Natural killer cell treated with Interleukin-12 subunit alpha and Interleukin-12 subunit beta and Interleukin-15 and Interleukin-18, amount 100 ng/mL, for 72 hours (primary cell): ENCODE data around the gene BCAR3. TPM values are rescaled to one million over a fixed set of nuclear protein-coding genes. Genes with fewer than 3 reads are reported as not detected.
"Not testable (repeated sequence)": the region's sequence is repeated elsewhere in the genome, so short reads cannot be mapped to it uniquely, and the experiment has no call there.

Experiments used
- ATAC-seq, 2 donors: fragments of 150-1000 bp; cut with Tn5 transposase in 1 of 2; sonication (Bioruptor Pico), chemical (Tn5 transposase) in 1 of 2; 2 replicates each; pipeline ENCODE4 v1.10.0; 2021
- DNase-seq: peaks from one replicate; pipeline ENCODE4 v3.0.0; 2022; ENCODE audit warnings: low spot score
- H3K27ac Mint-ChIP-seq, 2 donors: 1 replicate in 1 of 2; 2 replicates in 1 of 2; pipeline ENCODE4 v1.8.0; 2022; ENCODE audit warnings: mixed read lengths in 2 of 2, mild to moderate bottlenecking in 1 of 2, moderate library complexity in 1 of 2
- H3K27me3 Mint-ChIP-seq, 2 donors: 1 replicate in 1 of 2; 2 replicates in 1 of 2; pipeline ENCODE4 v1.8.0; 2022; ENCODE audit warnings: mixed read lengths in 2 of 2
- H3K36me3 Mint-ChIP-seq: one replicate; pipeline ENCODE4 v1.8.0; 2022; ENCODE audit warnings: mixed read lengths
- H3K4me1 Mint-ChIP-seq, 2 donors: 1 replicate in 1 of 2; 2 replicates in 1 of 2; pipeline ENCODE4 v1.8.0; 2022; ENCODE audit warnings: low read depth in 2 of 2, mixed read lengths in 2 of 2, mild to moderate bottlenecking in 1 of 2
- H3K4me3 Mint-ChIP-seq: one replicate; pipeline ENCODE4 v1.8.0; 2022; ENCODE audit warnings: mixed read lengths
- H3K9me3 Mint-ChIP-seq: 2 replicates; pipeline ENCODE4 v1.8.0; 2022; ENCODE audit warnings: mixed read lengths
- total RNA-seq, 2 donors: library from RNA; stranded (reverse); gene quantifications; one replicate each; pipeline ENCODE4 v1.2.3, GENCODE V29; 2022

The BCAR3 gene
- total RNA-seq, 2 donors from 2014 or later = 10.8 to 30.8 TPM

DNA sequence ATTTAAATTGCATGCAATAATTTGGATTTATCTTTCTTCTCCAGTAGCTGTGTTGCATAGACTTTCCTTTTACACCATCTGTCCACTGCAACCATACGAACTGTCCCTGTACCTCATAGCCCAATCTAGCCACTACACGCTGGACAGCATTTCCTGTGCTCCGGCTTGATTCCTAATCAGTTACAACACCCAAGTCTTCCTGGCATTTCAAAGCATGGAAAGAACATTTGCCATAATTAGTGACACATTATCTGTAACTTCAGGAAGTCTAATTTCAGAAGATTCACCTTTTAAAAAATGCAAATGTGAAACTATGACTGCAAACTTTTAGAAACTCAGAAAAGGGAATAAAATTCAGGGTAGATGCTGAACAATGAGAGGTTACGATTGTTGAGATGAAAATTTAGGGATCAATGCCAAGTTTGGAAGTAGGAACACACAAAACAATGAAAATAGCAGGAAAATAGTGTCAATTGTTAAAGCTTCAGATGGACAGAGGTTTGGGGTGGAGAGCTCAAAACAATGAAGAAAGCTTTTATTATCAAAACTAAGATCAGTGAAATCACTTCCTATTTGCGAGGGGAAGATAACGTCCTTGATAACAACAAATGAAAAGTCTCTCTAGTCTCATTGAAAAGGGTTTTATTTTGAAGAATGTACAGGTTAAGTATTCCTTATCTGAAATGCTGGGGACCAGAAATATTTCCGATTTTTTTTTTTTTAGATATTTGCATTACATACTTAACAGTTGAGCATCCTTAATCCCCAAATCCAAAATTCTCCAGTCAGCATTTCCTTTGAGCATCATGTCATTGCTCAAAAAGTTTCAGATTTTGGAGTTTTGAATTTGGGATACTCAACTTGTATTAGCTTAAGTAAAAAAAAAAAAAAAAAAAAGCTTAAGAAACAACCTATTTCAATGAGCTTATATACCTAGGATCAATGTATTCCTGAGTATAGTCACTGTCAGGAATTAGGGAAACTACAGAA, 126.5 kb downstream of the BCAR3 start:
- DNase-seq (no peak), ATAC-seq (no peak)
- Mint-ChIP-seq H3K27ac (no peak overlapping the region), H3K9me3 (no peaks in the 10 kb centered on the region), H3K4me1 (peaks cover 3 to 15% of the 10 kb centered on the region in 2 donors), H3K36me3 (no peaks in the 10 kb centered on the region), H3K27me3 (peaks cover 12 to 26% of the 10 kb centered on the region in 2 donors), H3K4me3 (peak overlapping the region; percentile 8)

DNA sequence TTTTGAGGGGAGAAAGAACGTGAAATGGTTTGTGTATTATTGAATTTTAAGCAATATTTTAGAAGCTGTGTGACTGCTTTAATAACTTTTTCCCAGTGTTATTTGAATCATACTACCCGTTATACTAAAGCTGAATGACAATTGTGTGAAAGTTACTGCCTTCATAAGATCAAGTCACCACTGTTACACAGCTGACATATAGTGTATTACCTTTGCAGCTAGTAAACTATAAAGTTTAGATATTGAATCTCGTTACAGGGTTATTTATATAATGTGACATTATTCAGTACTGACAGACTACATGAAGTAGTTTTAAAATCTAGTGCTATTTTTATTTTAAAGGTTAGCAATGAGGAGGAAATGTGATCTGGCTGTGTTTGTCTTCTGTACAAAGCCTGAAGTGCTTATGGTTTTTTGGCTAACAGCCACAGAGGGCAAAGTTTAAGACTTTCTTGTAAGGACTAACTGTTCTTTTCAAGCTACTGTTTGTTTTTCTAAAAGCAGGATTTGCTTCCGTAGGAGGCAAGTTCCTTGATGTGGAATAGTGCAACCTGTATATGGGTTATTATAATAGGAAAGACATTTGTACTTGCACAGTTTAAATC, 127.6 kb downstream of the BCAR3 start:
- not testable (repeated sequence) for H3K9me3 Mint-ChIP-seq, ATAC-seq, H3K27ac Mint-ChIP-seq, H3K4me3 Mint-ChIP-seq, H3K36me3 Mint-ChIP-seq, DNase-seq
- Mint-ChIP-seq H3K27me3 (peaks cover 12 to 26% of the 10 kb centered on the region in 2 donors), H3K4me1 (peaks cover 3 to 15% of the 10 kb centered on the region in 2 donors)

DNA sequence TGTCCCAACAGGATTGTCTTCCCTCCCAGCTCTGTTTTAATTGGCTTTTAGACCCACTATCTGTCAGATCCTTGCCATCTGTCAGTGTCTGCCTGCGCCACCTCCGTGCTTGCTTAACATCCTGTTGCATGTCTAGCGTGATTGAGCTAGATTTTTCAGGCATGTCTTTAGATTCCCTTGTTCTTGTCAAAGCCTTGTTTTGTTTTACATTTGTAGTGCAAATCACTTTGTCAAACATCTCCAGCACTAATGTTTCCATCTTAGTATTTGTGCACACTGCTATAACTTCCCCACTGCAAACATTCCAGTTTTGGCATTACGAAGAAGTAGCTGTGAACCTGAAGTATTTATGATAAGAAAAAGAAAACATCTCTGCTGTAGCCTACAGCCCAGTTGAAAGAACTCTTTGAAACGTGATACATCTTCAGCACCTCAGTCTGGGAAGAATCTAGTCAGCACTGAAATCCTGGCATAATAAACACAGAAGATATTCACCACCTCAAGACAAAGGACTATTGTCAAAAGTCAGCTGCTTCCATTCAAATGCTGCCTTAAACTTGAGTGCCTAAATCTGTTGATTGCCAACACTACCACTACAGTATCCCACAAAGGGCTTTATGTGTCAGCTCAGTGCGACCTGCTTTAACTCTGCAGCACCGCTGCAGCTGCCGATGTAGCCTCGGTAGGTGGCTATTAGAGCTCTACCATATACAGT, 128.7 kb downstream of the BCAR3 start:
- DNase-seq (no peak), ATAC-seq (no peak)
- Mint-ChIP-seq H3K9me3 (no peaks in the 10 kb centered on the region), H3K4me1 (peaks cover 3 to 11% of the 10 kb centered on the region in 2 donors), H3K4me3 (no peak overlapping the region), H3K27ac (no peak overlapping the region), H3K36me3 (no peaks in the 10 kb centered on the region), H3K27me3 (peaks cover 12 to 26% of the 10 kb centered on the region in 2 donors)

DNA sequence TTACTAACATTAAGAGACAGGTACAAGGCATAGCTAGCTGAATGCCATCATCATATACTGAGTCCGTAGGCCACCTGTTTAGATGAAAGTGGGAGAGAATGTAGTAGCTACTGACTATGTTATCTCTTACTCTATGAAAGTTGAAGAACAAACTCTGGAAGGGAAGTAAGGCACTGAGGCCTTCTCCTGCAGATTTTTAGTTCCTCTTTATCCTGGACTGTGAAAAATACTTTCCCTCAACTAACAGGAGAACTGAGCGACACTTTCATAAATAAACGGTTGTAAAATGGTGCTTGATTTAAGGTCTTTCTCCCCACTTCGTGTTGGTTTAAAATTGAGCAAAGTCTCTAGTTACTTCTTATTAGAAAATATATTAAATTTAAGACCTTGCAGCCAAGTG, 131.8 kb downstream of the BCAR3 start:
- ATAC-seq (no peak), DNase-seq (no peak)
- H3K27ac Mint-ChIP-seq = no peak overlapping the region
- H3K4me1 Mint-ChIP-seq = peaks cover 3 to 9% of the 10 kb centered on the region in 2 donors
- H3K9me3 Mint-ChIP-seq = no peaks in the 10 kb centered on the region
- peaks cover 15 to 34% of the 10 kb centered on the region in 2 donors for H3K27me3 Mint-ChIP-seq
- H3K4me3 Mint-ChIP-seq = no peak overlapping the region
- no peaks in the 10 kb centered on the region for H3K36me3 Mint-ChIP-seq

DNA sequence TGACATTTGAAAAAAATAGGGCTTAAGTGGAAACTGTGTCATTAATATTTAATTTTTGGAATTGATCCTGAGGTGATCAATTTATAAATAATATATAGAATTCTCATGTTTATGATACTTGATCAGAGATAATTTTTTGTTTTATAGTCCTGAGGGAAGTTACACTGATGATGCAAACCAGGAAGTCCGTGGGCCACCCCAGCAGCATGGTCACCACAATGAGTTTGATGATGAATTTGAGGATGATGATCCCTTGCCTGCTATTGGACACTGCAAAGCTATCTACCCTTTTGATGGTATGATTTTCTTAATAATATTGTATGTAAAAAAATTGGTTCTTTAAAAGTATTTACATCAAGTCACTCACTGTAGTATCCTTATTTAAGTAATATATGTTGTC, 132.5 kb downstream of the BCAR3 start:
- no peaks in the 10 kb centered on the region for H3K36me3 Mint-ChIP-seq
- no peak overlapping the region for H3K27ac Mint-ChIP-seq
- H3K9me3 Mint-ChIP-seq = no peaks in the 10 kb centered on the region
- DNase-seq = no peak
- no peak for ATAC-seq
- peaks cover 3 to 9% of the 10 kb centered on the region in 2 donors for H3K4me1 Mint-ChIP-seq
- H3K27me3 Mint-ChIP-seq = peaks cover 15 to 31% of the 10 kb centered on the region in 2 donors
- no peak overlapping the region for H3K4me3 Mint-ChIP-seq

DNA sequence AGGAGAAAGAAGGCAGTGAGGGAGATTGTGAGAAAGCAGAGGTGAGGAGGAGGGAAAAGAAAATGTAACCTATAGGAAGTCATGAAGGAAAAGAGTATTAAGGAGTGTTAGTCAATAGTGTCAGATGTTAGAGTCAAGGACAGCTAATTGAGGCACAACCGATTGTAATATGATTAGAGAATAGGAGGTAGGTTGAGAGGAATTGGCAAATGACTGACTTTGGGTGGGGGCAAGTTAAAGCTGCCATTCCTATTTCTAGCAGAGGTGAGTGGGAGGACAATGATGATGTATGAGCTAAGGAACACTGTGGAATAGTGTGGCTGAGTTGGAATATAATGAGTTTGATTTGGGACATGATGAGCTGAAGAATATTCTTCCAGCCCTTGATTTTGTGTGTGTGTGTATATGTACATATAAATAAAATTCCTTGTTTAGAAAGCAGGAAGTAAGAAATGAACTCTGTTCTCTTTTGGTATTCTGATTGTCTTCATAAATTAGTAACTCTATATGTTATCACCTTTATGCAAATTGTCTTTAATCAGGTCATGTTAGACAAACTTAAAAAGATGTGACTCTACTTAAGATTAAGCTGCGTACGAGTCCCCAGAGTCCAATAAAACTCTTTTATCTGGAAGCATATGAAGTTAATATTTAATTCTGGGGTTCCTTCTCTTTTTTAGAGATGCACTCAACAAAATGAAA, 135.3 kb downstream of the BCAR3 start:
- Mint-ChIP-seq H3K4me3 (no peak overlapping the region), H3K27me3 (peaks cover 8 to 15% of the 10 kb centered on the region in 2 donors), H3K36me3 (no peaks in the 10 kb centered on the region), H3K4me1 (no peaks in the 10 kb centered on the region), H3K27ac (no peak overlapping the region), H3K9me3 (no peaks in the 10 kb centered on the region)
- DNase-seq (no peak), ATAC-seq (no peak)

DNA sequence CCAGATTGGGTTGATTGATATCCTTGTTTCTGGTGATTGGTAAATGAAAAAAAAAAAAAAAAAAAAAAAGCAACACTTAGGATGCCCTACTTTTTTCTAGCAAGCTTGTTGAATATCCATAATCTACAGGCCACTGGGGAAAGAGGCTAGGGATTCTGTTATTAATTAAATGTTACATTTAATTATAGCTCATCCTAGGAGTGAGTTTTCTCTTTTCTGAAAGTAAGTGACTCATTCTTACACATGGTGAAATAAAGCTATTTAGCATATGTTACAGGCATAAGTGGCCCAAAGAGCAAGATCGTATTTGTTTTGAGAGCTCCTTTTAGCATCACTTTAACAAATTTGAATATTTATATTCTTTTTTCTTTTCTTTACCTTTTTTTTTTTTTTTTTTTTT, 139.2 kb downstream of the BCAR3 start:
- DNase-seq (no peak), ATAC-seq (no peak)
- Mint-ChIP-seq H3K27ac (no peak overlapping the region), H3K36me3 (no peaks in the 10 kb centered on the region), H3K4me1 (no peaks in the 10 kb centered on the region), H3K27me3 (peaks cover 10 to 24% of the 10 kb centered on the region in 2 donors), H3K4me3 (no peak overlapping the region), H3K9me3 (no peaks in the 10 kb centered on the region)

DNA sequence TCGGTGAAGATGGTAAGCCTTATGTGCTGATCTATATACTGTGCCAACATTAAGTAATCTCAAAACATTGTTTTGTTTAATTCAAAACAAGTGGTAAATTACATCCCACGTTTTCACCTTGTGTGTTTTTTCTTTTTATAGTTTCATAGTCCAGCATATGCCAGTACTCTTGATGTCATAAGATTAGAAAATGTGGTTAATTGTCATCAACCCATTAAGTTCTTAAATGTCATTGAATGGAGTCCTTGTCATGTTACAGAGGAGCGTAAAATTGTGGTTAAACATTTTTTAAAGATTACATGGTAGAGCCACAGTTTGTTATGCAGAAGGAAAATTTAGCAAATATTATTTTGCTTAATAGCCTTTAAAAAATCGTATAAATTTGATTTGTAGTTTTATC, 140.6 kb downstream of the BCAR3 start:
- ATAC-seq = no peak
- no peak overlapping the region for H3K4me3 Mint-ChIP-seq
- H3K36me3 Mint-ChIP-seq = no peaks in the 10 kb centered on the region
- H3K27ac Mint-ChIP-seq = no peak overlapping the region
- H3K27me3 Mint-ChIP-seq = peaks cover 11 to 23% of the 10 kb centered on the region in 2 donors
- DNase-seq = no peak
- H3K4me1 Mint-ChIP-seq = no peaks in the 10 kb centered on the region
- H3K9me3 Mint-ChIP-seq = no peaks in the 10 kb centered on the region

DNA sequence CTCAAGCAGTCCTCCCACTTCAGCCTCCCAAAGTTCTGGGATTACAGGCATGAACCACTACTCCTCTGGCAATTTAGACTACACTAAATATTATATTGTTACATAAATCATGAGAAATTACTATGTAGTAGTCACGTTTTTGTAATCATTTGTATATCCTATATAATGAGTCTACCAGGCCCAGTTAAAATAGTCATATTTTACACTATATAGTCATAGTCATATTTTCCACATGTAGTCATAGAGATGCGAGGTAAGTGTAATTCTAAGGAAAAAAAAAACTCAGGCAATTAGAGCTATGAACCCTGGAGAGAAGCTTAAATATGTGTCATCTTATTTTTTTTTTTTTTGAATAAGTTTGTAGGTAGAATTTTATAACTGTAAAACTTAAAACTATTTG, 143.7 kb downstream of the BCAR3 start:
- no peak overlapping the region for H3K27ac Mint-ChIP-seq
- no peaks in the 10 kb centered on the region for H3K9me3 Mint-ChIP-seq
- H3K4me3 Mint-ChIP-seq = no peak overlapping the region
- ATAC-seq (no peak), DNase-seq (no peak)
- H3K4me1 Mint-ChIP-seq = no peaks in the 10 kb centered on the region
- no peaks in the 10 kb centered on the region for H3K36me3 Mint-ChIP-seq
- peaks cover 14 to 31% of the 10 kb centered on the region in 2 donors for H3K27me3 Mint-ChIP-seq

DNA sequence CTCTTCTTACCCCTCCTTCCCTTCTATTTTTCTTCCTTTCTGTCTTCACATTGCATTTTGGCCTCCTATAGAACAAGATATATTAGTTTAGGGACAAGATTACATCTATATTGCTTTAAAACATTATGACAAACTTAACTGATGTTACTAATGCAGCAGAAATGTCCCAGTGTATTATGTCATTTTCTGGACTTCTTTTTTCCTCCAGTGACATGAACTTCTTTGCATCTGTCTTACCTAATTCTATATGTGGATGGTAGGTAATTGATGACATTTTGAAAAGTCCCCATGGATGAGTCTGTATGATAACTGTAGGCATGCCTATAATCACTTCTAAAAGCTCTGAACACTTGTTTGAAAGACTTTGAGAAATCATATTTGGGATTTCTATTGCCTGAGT, 144.2 kb downstream of the BCAR3 start:
- no peaks in the 10 kb centered on the region for H3K4me1 Mint-ChIP-seq
- no peak overlapping the region for H3K27ac Mint-ChIP-seq
- no peaks in the 10 kb centered on the region for H3K36me3 Mint-ChIP-seq
- ATAC-seq = no peak
- no peak overlapping the region for H3K4me3 Mint-ChIP-seq
- H3K9me3 Mint-ChIP-seq = no peaks in the 10 kb centered on the region
- H3K27me3 Mint-ChIP-seq = peaks cover 14 to 35% of the 10 kb centered on the region in 2 donors
- DNase-seq = no peak

DNA sequence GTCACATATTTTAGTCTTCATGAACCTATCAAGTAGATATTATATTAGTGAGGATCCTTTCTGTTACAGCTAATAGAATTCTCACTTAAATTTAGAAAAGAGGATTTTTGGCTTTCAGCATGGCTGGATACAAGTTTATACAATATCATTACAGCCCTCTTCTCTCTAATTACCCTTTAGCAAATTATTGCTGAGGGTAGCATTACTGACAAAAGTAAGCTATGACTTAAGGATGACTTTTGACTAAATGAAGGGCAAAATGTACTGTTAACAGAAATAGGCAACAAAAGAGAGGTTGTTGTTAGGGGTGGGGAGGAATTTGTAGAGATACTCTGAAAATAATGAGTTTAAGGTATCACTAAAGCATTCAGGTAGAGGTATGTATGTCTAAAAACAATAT, 148.0 kb downstream of the BCAR3 start:
- Mint-ChIP-seq H3K36me3 (no peaks in the 10 kb centered on the region), H3K27me3 (peaks cover 10 to 43% of the 10 kb centered on the region in 2 donors), H3K4me1 (no peaks in the 10 kb centered on the region), H3K27ac (no peak overlapping the region), H3K9me3 (no peaks in the 10 kb centered on the region), H3K4me3 (no peak overlapping the region)
- DNase-seq (no peak), ATAC-seq (no peak)

DNA sequence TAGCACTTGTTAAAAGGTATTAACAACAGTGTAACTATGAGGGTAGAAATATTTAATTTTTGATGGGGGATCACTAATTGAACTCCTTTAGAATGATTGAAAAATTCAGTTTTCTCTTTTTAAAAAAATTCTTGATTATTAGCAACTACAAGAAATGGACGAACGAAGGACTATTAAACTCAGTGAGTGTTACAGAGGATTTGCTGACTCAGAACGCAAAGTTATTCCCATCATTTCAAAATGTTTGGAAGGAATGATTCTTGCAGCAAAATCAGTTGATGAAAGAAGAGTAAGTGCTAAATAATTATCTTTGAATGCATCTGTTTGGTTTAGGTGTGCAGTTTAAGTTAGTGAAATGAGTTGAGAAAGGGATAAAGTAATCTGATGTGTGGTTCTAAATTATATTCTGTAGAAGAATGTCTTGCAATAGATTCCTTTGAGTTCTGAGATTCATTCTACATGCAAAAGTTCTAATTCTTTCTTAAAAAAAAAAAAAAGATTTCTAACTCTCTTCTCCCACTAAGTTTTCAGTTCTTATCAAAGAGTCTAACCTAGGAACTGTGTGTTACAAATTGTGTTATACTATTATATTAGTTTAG, 148.8 kb downstream of the BCAR3 start:
- Mint-ChIP-seq H3K36me3 (no peaks in the 10 kb centered on the region), H3K27me3 (peaks cover 14 to 45% of the 10 kb centered on the region in 2 donors), H3K9me3 (no peaks in the 10 kb centered on the region), H3K27ac (no peak overlapping the region), H3K4me3 (no peak overlapping the region), H3K4me1 (no peaks in the 10 kb centered on the region)
- ATAC-seq = no peak
- no peak for DNase-seq

DNA sequence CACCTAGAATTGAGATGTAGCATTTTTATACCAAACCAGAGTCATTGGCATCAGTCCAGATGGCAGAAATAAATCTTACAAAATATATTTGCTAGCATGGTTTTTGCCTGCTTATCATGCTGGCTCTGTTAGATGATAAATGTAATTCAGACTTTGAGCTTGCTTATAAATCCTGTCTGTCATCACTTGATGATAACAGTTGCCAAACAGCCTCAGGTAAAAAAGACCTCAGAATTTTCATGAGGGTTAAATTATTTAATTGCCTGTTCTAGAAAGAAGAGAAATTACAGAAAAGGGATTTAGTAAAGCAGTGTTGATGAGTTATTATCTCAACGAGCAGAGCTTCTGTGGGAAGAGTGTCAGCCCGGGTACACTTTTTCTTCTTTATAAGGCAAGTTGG, 150.4 kb downstream of the BCAR3 start:
- DNase-seq (no peak), ATAC-seq (no peak)
- H3K27ac Mint-ChIP-seq = no peak overlapping the region
- no peaks in the 10 kb centered on the region for H3K9me3 Mint-ChIP-seq
- H3K4me1 Mint-ChIP-seq = no peaks in the 10 kb centered on the region
- H3K4me3 Mint-ChIP-seq = no peak overlapping the region
- H3K36me3 Mint-ChIP-seq = no peaks in the 10 kb centered on the region
- H3K27me3 Mint-ChIP-seq = peaks cover 11 to 46% of the 10 kb centered on the region in 2 donors
